ENCODE measurements around the gene SMCR8. TPM values are rescaled to one million over a fixed set of nuclear protein-coding genes. Genes with fewer than 3 reads are reported as not detected.

The SMCR8 gene
- total RNA-seq, 1 experiment from 2014 or later = 22.4 TPM

GRCh38 chr17:18318771-18319450, 3.8 kb downstream of the SMCR8 start:
- Mint-ChIP-seq H3K9me3 (no peaks in the 10 kb centered on the region; a peak in 2 of 5 replicates), H3K4me1 (peaks cover 29 to 36% of the 10 kb centered on the region in 2 experiments), H3K4me3 (peak overlapping the region; percentile 24 to 35; a peak in 4 of 5 replicates), H3K27ac (peak overlapping the region in 1 of 3 experiments; percentile 52; a peak in 1 of 7 replicates), H3K36me3 (ENCODE audit: insufficient read depth in 1 of 3, low read depth in 3 of 3) (peaks cover 24 to 43% (median 43%) of the 10 kb centered on the region in 3 experiments; a peak in 6 of 7 replicates), H3K27me3 (ENCODE audit: low read depth) (no peaks in the 10 kb centered on the region)
- no peak for DNase-seq
- Histone ChIP-seq H2BK12ac (ENCODE audit: insufficient read length, low read depth, low read length) (no peak overlapping the region), H2AK5ac (ENCODE audit: insufficient read length, low read length) (no peak overlapping the region), H4K91ac (ENCODE audit: insufficient read length, low read depth, low read length) (no peak overlapping the region), H3K79me1 (ENCODE audit: insufficient read depth, low read depth, low read length, poor library complexity, severe bottlenecking) (peaks cover 25% of the 10 kb centered on the region), H3K23me2 (ENCODE audit: insufficient read length, low read depth, low read length, poor library complexity, severe bottlenecking) (peaks cover 11% of the 10 kb centered on the region), H3K14ac (ENCODE audit: insufficient read depth, low read length) (no peak overlapping the region), H3K27me3 (ENCODE audit: insufficient read depth, low read length) (no peaks in the 10 kb centered on the region), H3K9me3 (ENCODE audit: control insufficient read depth, low read depth, low read length) (no peaks in the 10 kb centered on the region), H3K4ac (ENCODE audit: low read depth, low read length) (no peak overlapping the region), H3K79me2 (ENCODE audit: insufficient read depth, low read length) (peaks cover 23% of the 10 kb centered on the region; the same call in 1 of the 2 replicates), H2BK20ac (ENCODE audit: low read depth, low read length, poor library complexity, severe bottlenecking) (no peak overlapping the region), H4K20me1 (ENCODE audit: control insufficient read depth, insufficient read depth, insufficient read length) (no peaks in the 10 kb centered on the region), H3K23ac (ENCODE audit: insufficient read length, low read depth, low read length) (no peak overlapping the region), H3T11ph (ENCODE audit: low read length) (no peak overlapping the region), H3K9ac (ENCODE audit: extremely low read depth, insufficient read length, low read length) (no peak overlapping the region), H2BK120ac (ENCODE audit: low read depth, low read length, poor library complexity, severe bottlenecking) (no peak overlapping the region), H3K56ac (ENCODE audit: insufficient read length, low read depth, low read length) (no peak overlapping the region), H3K4me2 (ENCODE audit: insufficient read depth, insufficient read length, low read length) (no peak overlapping the region), H4K5ac (ENCODE audit: insufficient read length, low read depth, low read length) (no peak overlapping the region), H3K4me1 (ENCODE audit: insufficient read depth, low read length) (no peaks in the 10 kb centered on the region), H2BK5ac (ENCODE audit: insufficient read length, low read length) (no peak overlapping the region), H3K27ac (ENCODE audit: insufficient read length, low read depth, low read length) (no peak overlapping the region), H2AFZ (ENCODE audit: low read length) (no peak overlapping the region), H2BK15ac (ENCODE audit: low read depth, low read length) (no peak overlapping the region), H4K8ac (replicated peaks; ENCODE audit: insufficient read length, low read depth, low read length) (no peak overlapping the region), H3K18ac (ENCODE audit: insufficient read length, low read depth, low read length) (no peak overlapping the region)
- WGBS (ENCODE audit: extremely low coverage, insufficient read length, low lambda C conversion rate) = no CpG with 5 or more reads among the region's 18 CpGs
- no peak for TF ChIP-seq CTCF (conservative IDR thresholded peaks at IDR 0.05)
